ENCODE measurements around the gene EPHB1. TPM values are rescaled to one million over a fixed set of nuclear protein-coding genes. Genes with fewer than 3 reads are reported as not detected.

Gene EPHB1
- total RNA-seq, 1 donor from 2014 or later = 13.7 TPM

DNA sequence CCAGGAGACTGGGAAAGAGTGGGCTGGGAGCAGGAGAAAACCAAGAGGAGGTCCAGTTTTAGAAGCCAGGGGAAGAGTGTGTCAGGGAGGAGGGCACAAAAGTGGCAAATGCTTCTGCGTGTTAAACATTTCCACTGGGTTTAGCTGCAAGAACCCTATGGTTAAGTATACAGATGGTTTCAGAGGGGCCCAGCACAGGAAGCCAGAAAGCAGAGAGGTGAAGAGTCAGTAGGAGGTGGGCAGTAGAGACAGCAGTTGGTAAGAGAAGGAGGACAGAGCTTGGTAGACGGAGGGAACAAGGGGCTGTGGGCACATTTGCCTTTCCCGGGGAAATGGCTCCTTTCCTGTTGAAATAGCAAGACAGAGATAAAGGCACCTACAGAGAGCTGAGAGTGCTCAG lies 133.8 kb downstream of the EPHB1 start:
- Mint-ChIP-seq H3K36me3 (ENCODE audit: low read depth) (peaks cover 11% of the 10 kb centered on the region), H3K9me3 (peaks cover 7% of the 10 kb centered on the region), H3K4me3 (no peak overlapping the region), H3K27ac (ENCODE audit: unreplicated experiment) (peak overlapping the region; percentile 17), H3K4me1 (no peaks in the 10 kb centered on the region), H3K27me3 (ENCODE audit: low read depth) (peaks cover 4% of the 10 kb centered on the region)
- no peak for DNase-seq (ENCODE audit: low read depth, low spot score)
- TF ChIP-seq, protein P1, sequence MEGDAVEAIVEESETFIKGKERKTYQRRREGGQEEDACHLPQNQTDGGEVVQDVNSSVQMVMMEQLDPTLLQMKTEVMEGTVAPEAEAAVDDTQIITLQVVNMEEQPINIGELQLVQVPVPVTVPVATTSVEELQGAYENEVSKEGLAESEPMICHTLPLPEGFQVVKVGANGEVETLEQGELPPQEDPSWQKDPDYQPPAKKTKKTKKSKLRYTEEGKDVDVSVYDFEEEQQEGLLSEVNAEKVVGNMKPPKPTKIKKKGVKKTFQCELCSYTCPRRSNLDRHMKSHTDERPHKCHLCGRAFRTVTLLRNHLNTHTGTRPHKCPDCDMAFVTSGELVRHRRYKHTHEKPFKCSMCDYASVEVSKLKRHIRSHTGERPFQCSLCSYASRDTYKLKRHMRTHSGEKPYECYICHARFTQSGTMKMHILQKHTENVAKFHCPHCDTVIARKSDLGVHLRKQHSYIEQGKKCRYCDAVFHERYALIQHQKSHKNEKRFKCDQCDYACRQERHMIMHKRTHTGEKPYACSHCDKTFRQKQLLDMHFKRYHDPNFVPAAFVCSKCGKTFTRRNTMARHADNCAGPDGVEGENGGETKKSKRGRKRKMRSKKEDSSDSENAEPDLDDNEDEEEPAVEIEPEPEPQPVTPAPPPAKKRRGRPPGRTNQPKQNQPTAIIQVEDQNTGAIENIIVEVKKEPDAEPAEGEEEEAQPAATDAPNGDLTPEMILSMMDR (conservative IDR thresholded peaks at IDR 0.05) = no peak

DNA sequence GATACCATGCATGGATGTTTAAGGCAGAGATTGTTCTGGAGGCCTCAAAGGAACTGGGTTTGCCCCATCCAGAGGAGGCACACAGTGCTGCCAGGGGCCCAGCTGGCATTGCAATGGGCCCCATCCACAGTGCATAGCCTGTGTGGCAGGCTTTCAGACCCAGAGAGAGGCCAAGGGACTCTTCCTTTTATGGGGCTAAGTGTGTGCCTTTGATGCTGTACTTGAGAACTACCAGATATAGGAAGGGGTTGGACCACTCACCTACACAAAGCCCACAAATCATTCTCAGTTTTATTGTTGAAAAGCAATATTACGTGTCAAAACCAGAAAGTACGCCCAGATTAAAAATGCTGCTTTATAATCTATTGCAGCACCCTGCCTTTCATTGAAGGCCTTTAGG lies 134.9 kb downstream of the EPHB1 start:
- H3K9me3 Mint-ChIP-seq = peaks cover 6% of the 10 kb centered on the region
- TF ChIP-seq, protein P1 (conservative IDR thresholded peaks at IDR 0.05) = no peak
- H3K36me3 Mint-ChIP-seq (ENCODE audit: low read depth) = peaks cover 11% of the 10 kb centered on the region
- no peak for DNase-seq (ENCODE audit: low read depth, low spot score)
- H3K27ac Mint-ChIP-seq (ENCODE audit: unreplicated experiment) = no peak overlapping the region
- H3K4me3 Mint-ChIP-seq = no peak overlapping the region
- H3K27me3 Mint-ChIP-seq (ENCODE audit: low read depth) = peaks cover 4% of the 10 kb centered on the region
- peaks cover 2% of the 10 kb centered on the region for H3K4me1 Mint-ChIP-seq

DNA sequence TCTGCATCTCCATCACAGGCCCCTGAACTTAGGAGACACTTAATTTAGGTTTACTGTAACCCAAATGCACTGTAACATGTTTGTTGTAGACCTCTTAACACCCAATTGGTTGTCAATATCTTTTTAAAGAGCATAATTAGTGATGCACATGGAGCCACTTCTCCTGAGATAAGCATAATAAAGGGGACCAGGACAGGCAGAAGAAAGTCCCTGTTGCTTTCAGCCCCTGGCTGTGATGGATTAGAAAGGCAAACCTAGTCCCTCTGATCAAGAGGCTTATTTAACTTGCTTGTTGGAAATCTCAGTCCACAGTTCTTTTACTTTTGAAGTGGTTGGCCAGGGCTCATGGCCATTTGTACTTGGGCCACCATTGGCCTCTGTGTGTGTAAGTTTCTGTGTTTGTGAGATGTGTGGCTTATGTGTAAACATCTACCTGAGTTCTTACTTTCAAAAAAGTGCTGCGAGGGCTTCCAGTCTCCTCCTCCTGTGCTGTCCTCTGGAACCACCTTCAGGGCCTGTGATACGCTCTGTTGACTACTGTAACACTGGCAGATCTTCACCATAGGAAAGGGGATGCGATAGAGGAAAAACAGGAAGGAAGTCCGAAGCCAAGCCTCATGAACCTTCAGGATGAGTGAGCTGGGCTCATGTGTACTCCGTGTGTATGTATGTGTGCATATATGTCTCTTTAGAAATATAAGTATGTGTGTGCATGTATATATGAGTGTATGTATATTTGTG lies 136.2 kb downstream of the EPHB1 start:
- peaks cover 4% of the 10 kb centered on the region for H3K27me3 Mint-ChIP-seq (ENCODE audit: low read depth)
- no peak overlapping the region for H3K27ac Mint-ChIP-seq (ENCODE audit: unreplicated experiment)
- H3K4me3 Mint-ChIP-seq = no peak overlapping the region
- no peaks in the 10 kb centered on the region for H3K9me3 Mint-ChIP-seq
- H3K4me1 Mint-ChIP-seq = peaks cover 11% of the 10 kb centered on the region
- no peak for DNase-seq (ENCODE audit: low read depth, low spot score)
- H3K36me3 Mint-ChIP-seq (ENCODE audit: low read depth) = peaks cover 5% of the 10 kb centered on the region
- TF ChIP-seq, protein P1 (conservative IDR thresholded peaks at IDR 0.05) = no peak

DNA sequence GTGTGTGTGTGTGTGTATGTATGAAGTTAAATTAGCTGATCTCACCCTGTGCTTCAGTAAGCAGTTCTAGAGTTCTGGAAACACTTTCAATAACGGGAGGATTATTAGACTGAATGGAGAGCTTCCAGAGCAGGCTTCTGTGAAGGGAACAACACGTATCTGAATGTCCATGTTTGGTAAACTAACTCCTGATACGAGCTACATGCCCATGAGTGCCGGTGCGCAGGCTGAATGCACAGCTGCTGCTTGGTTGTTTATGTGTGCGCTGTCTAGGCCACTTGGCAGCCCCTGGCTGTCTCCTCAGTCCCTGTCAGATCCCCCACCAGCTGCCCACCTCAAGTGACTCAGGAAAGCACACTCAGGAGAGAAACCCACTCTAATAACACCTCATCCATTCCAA lies 137.0 kb downstream of the EPHB1 start:
- Mint-ChIP-seq H3K4me3 (no peak overlapping the region), H3K27ac (ENCODE audit: unreplicated experiment) (no peak overlapping the region), H3K9me3 (no peaks in the 10 kb centered on the region), H3K36me3 (ENCODE audit: low read depth) (peaks cover 3% of the 10 kb centered on the region), H3K27me3 (ENCODE audit: low read depth) (peaks cover 4% of the 10 kb centered on the region), H3K4me1 (peaks cover 19% of the 10 kb centered on the region)
- DNase-seq (ENCODE audit: low read depth, low spot score) = no peak
- TF ChIP-seq, protein P1 (conservative IDR thresholded peaks at IDR 0.05) = no peak

DNA sequence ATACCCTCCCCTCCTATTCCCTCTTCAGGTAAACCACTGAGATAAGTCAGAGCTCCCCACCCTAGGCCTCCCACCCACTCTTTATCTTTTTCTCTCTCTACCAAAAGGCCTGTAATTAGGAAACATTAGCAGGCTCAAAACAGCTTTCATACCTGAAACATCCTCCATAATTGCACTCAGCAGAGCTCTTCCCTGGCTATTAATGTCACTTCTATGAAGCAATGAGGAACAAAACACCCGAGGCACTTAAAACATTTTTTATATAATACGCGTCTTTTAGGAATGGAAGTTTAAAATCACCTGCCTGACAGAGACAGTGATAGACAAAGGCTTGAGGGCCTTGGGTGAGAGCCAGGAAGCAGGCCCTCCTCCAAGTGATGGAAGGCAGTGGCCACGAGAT lies 138.9 kb downstream of the EPHB1 start:
- Mint-ChIP-seq H3K4me1 (peaks cover 31% of the 10 kb centered on the region), H3K27ac (ENCODE audit: unreplicated experiment) (no peak overlapping the region), H3K4me3 (no peak overlapping the region), H3K27me3 (ENCODE audit: low read depth) (peaks cover 4% of the 10 kb centered on the region), H3K36me3 (ENCODE audit: low read depth) (peaks cover 3% of the 10 kb centered on the region), H3K9me3 (no peaks in the 10 kb centered on the region)
- DNase-seq (ENCODE audit: low read depth, low spot score) = no peak
- TF ChIP-seq, protein P1 (conservative IDR thresholded peaks at IDR 0.05) = no peak

Measured in neural crest cell (in vitro differentiated cells).